B cell (primary cell): ENCODE measurements around the gene LYPD8. TPM values are rescaled to one million over a fixed set of nuclear protein-coding genes. Genes with fewer than 3 reads are reported as not detected.
"Not testable (repeated sequence)": the region's sequence is repeated elsewhere in the genome, so short reads cannot be mapped to it uniquely, and the experiment has no call there.

Source experiments
- ATAC-seq: fragments of 200-7000 bp; cut with Tn5 transposase; one replicate; pipeline ENCODE4 v1.10.0; 2021; ENCODE audit warnings: low read depth, mild to moderate bottlenecking, moderate number of reproducible peaks, moderate library complexity
- CTCF ChIA-PET: fragments of 350-600 bp; sonication (Branson Sonifier 250); formaldehyde crosslinking; loops from one replicate; lab custom pipeline; 2021; ENCODE audit warnings: antibody characterized with exemption, inconsistent platforms; lab: Charles Lee
- POLR2A ChIA-PET: fragments of 350-600 bp; sonication (Branson Sonifier 250); formaldehyde crosslinking; loops from one replicate; lab custom pipeline; 2021; ENCODE audit warnings: antibody characterized with exemption; lab: Charles Lee
- DNase-seq: peaks from one replicate; pipeline ENCODE4 v3.0.0; 2013
- H2AFZ ChIP-seq: 2 replicates; pipeline ENCODE4 v1.6.1; 2012; ENCODE audit warnings: mild to moderate bottlenecking, low read depth, low read length; ENCODE audit not compliant: insufficient read depth, poor library complexity, severe bottlenecking
- H3K27ac ChIP-seq, 2 donors: 1 replicate in 1 of 2; 2 replicates in 1 of 2; pipeline ENCODE4 v1.5.1; 2012 to 2013; ENCODE audit warnings: low read length in 2 of 2, mild to moderate bottlenecking in 2 of 2, moderate library complexity in 1 of 2
- H3K27me3 ChIP-seq, 4 experiments: fragments of 200-600 bp in 1 of 4; sonication (generic) in 1 of 4; replicated peaks in 1 of 4; 1 replicate in 2 of 4; 2 replicates in 2 of 4; pipeline versions ENCODE4 v1.6.1 to v1.7.0; 2013 to 2016; ENCODE audit warnings: low read length in 3 of 4, mild to moderate bottlenecking in 2 of 4, mixed read lengths in 1 of 4, moderate library complexity in 1 of 4; ENCODE audit not compliant: insufficient read depth in 4 of 4, control insufficient read depth in 3 of 4; ENCODE audit errors: control extremely low read depth in 1 of 4
- H3K36me3 ChIP-seq, 2 experiments: replicated peaks in 1 of 2; 1 replicate in 1 of 2; 2 replicates in 1 of 2; pipeline versions ENCODE4 v1.6.1 to v1.7.1; 2013; ENCODE audit warnings: low read length in 1 of 2; ENCODE audit not compliant: insufficient read depth in 2 of 2, control insufficient read depth in 1 of 2; ENCODE audit errors: control extremely low read depth in 1 of 2, extremely low read depth in 1 of 2
- H3K4me1 ChIP-seq, 2 donors: fragments of 200-600 bp in 1 of 2; sonication (generic) in 1 of 2; 1 replicate in 1 of 2; 2 replicates in 1 of 2; pipeline versions ENCODE4 v1.5.1 to v1.6.1; 2013 to 2017; ENCODE audit warnings: low read length in 2 of 2; ENCODE audit not compliant: control insufficient read depth in 2 of 2, insufficient read depth in 2 of 2
- H3K4me2 ChIP-seq: replicated peaks from 2 replicates; pipeline ENCODE3; 2012; ENCODE audit warnings: mild to moderate bottlenecking, low read depth, low read length; ENCODE audit not compliant: poor library complexity, severe bottlenecking
- H3K4me3 ChIP-seq, 5 experiments: fragments of 200-600 bp in 1 of 5; sonication (generic) in 1 of 5; 1 replicate in 3 of 5; 2 replicates in 2 of 5; pipeline versions ENCODE4 v1.5.1 to v1.7.0; 2011 to 2016; ENCODE audit warnings: low read length in 4 of 5, mild to moderate bottlenecking in 4 of 5, low read depth in 2 of 5, control low read depth in 1 of 5, moderate library complexity in 1 of 5; ENCODE audit not compliant: insufficient read depth in 1 of 5; ENCODE audit errors: control extremely low read depth in 1 of 5, extremely low read depth in 1 of 5
- H3K79me2 ChIP-seq: fragments of 200-600 bp; sonication (generic); one replicate; pipeline ENCODE4 v1.6.0; 2016; ENCODE audit warnings: low read length; ENCODE audit not compliant: control insufficient read depth, insufficient read depth
- H3K9ac ChIP-seq: fragments of 200-600 bp; sonication (generic); 2 replicates; pipeline ENCODE4 v1.6.1; 2017; ENCODE audit warnings: mild to moderate bottlenecking, low read length, moderate library complexity
- H3K9me3 ChIP-seq, 3 donors: one replicate each; pipeline versions ENCODE4 v1.6.1 to v1.7.1; 2013; ENCODE audit warnings: low read length in 2 of 3; ENCODE audit not compliant: control insufficient read depth in 2 of 3, insufficient read depth in 1 of 3; ENCODE audit errors: control extremely low read depth in 1 of 3
- H4K20me1 ChIP-seq: 2 replicates; pipeline ENCODE4 v1.6.0; 2012; ENCODE audit warnings: mild to moderate bottlenecking, low read length; ENCODE audit not compliant: insufficient read depth, control insufficient read depth, poor library complexity, severe bottlenecking
- H3K27ac Mint-ChIP-seq: one replicate; pipeline ENCODE4 v1.8.0; 2021; ENCODE audit warnings: mixed read lengths
- H3K27me3 Mint-ChIP-seq: one replicate; pipeline ENCODE4 v1.8.0; 2021; ENCODE audit warnings: mixed read lengths
- H3K4me1 Mint-ChIP-seq: one replicate; pipeline ENCODE4 v1.8.0; 2021; ENCODE audit warnings: mixed read lengths
- H3K4me3 Mint-ChIP-seq: one replicate; pipeline ENCODE4 v1.8.0; 2021; ENCODE audit warnings: mixed read lengths
- H3K9me3 Mint-ChIP-seq: one replicate; pipeline ENCODE4 v1.8.0; 2022; ENCODE audit warnings: mixed read lengths; ENCODE audit not compliant: insufficient read depth
- CTCF ChIP-seq: fragments of 200-600 bp; IDR thresholded peaks from one replicate; pipeline ENCODE4 v1.8.0; 2022; ENCODE audit warnings: antibody characterized with exemption, mild to moderate bottlenecking
- EZH2 ChIP-seq: IDR thresholded peaks from 2 replicates; pipeline ENCODE4 v1.6.1; 2012; ENCODE audit warnings: borderline replicate concordance, low read depth, mild to moderate bottlenecking, moderate library complexity, low read length; ENCODE audit not compliant: insufficient read depth, poor library complexity, severe bottlenecking
- WGBS: methylation state at CpG from one replicate; pipeline ENCODE4 v1.1.5; 2013; ENCODE audit warnings: missing lambda C conversion rate; ENCODE audit not compliant: insufficient coverage; 5-methylcytosine and 5-hydroxymethylcytosine counted together
- intact Hi-C: fragments of 100-400 bp; cut with micrococcal nuclease; formaldehyde crosslinking; loops from one replicate; pipeline ENCODE4 v1.10.0; 2022
- polyA plus RNA-seq: library from polyadenylated mRNA; depleted of rRNA; stranded (reverse); fragments of >200 nt; gene quantifications from 2 replicates; pipeline ENCODE4 v1.2.3, GENCODE V29; 2012
- total RNA-seq, 2 donors: library from RNA; stranded (reverse); fragments of 120-200 nt in 1 of 2; gene quantifications; 1 replicate in 1 of 2; 2 replicates in 1 of 2; pipeline versions ENCODE4 v1.2.3 to v1.2.4, GENCODE V29; 2013 to 2022

LYPD8 gene
- total and polyA plus RNA-seq, 2 donors (not counting 1 experiment from before 2014, with no cell fraction given) = 0.10 TPM; not detected in 1

GRCh38 chr1:248804771-248805681, 49.5 kb upstream of the LYPD8 start:
- H2AFZ ChIP-seq = peak overlapping the region; percentile 25
- H3K4me2 ChIP-seq = peak overlapping the region; percentile 78
- peaks cover 4% of the 10 kb centered on the region for H3K9me3 Mint-ChIP-seq
- peak; percentile 85 for DNase-seq
- no peaks in the 10 kb centered on the region for H3K27me3 ChIP-seq
- peak overlapping the region; percentile 79 to 83 for H3K27ac ChIP-seq
- peak overlapping the region; percentile 99 for H3K27ac Mint-ChIP-seq
- intact Hi-C loops = loop anchor here (1.0 to 2.0 kb wide), 2 partner anchors 13 to 22 kb away; no protein-coding TSS in a partner anchor
- H3K79me2 ChIP-seq = peaks cover 12% of the 10 kb centered on the region
- peak overlapping the region; percentile 88 for H3K4me3 Mint-ChIP-seq
- peaks cover 58 to 62% of the 10 kb centered on the region in 2 donors for H3K4me1 ChIP-seq
- 3% methylated on average over 5 of the region's 10 CpGs for WGBS
- ATAC-seq = peak; percentile 89
- peaks cover 52% of the 10 kb centered on the region for H3K4me1 Mint-ChIP-seq
- H3K9ac ChIP-seq = peak overlapping the region; percentile 64
- TF ChIP-seq CTCF (no peak), EZH2 (no peak)
- no peaks in the 10 kb centered on the region for H3K36me3 ChIP-seq
- H4K20me1 ChIP-seq = no peaks in the 10 kb centered on the region
- ChIA-PET CTCF (interaction anchor here (0.5 to 7.6 kb wide), 22 partner anchors 10 to 562 kb away, joined by 3 to 315 read pairs (median 6); partner anchors contain the start of genes OR14I1, OR2T35, SH3BP5L and ZNF672), POLR2A (interaction anchor here (0.5 to 2.5 kb wide), 13 partner anchors 8 to 394 kb away, joined by 3 to 13 read pairs (median 3); partner anchors contain the start of genes SH3BP5L and ZNF672)
- H3K4me3 ChIP-seq = peak overlapping the region; percentile 36 to 70 (median 47)
- H3K9me3 ChIP-seq = peaks cover 3 to 51% (median 21%) of the 10 kb centered on the region in 3 donors
- no peaks in the 10 kb centered on the region for H3K27me3 Mint-ChIP-seq

GRCh38 chr1:248803501-248803900, 47.9 kb upstream of the LYPD8 start:
- CTCF ChIA-PET = interaction anchor here (5.7 to 7.6 kb wide), 3 partner anchors 10 to 185 kb away, joined by 74 to 315 read pairs (median 274); partner anchors contain the start of gene OR14I1
- H3K27me3 Mint-ChIP-seq, H3K9me3 Mint-ChIP-seq, H3K4me2 ChIP-seq, H2AFZ ChIP-seq, H3K27me3 ChIP-seq, DNase-seq, POLR2A ChIA-PET, H3K9ac ChIP-seq, H3K36me3 ChIP-seq, ATAC-seq, intact Hi-C loops, H4K20me1 ChIP-seq: not testable (repeated sequence)
- Mint-ChIP-seq H3K4me1 (peaks cover 58% of the 10 kb centered on the region), H3K27ac (peak overlapping the region; percentile 81), H3K4me3 (peak overlapping the region; percentile 21)
- peak overlapping the region in 1 of 2 donors; percentile 83 for H3K27ac ChIP-seq
- 95% methylated on average over 15 of the region's 15 CpGs for WGBS
- H3K79me2 ChIP-seq = peaks cover 12% of the 10 kb centered on the region
- H3K4me3 ChIP-seq = peak overlapping the region in 1 of 5 experiments; percentile 12
- peaks cover 58 to 62% of the 10 kb centered on the region in 2 donors for H3K4me1 ChIP-seq
- peaks cover 3 to 55% (median 21%) of the 10 kb centered on the region in 3 donors for H3K9me3 ChIP-seq
